Measurements from ENCODE around the gene SEC62.

SEC62 gene, protein sequence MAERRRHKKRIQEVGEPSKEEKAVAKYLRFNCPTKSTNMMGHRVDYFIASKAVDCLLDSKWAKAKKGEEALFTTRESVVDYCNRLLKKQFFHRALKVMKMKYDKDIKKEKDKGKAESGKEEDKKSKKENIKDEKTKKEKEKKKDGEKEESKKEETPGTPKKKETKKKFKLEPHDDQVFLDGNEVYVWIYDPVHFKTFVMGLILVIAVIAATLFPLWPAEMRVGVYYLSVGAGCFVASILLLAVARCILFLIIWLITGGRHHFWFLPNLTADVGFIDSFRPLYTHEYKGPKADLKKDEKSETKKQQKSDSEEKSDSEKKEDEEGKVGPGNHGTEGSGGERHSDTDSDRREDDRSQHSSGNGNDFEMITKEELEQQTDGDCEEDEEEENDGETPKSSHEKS

DNA sequence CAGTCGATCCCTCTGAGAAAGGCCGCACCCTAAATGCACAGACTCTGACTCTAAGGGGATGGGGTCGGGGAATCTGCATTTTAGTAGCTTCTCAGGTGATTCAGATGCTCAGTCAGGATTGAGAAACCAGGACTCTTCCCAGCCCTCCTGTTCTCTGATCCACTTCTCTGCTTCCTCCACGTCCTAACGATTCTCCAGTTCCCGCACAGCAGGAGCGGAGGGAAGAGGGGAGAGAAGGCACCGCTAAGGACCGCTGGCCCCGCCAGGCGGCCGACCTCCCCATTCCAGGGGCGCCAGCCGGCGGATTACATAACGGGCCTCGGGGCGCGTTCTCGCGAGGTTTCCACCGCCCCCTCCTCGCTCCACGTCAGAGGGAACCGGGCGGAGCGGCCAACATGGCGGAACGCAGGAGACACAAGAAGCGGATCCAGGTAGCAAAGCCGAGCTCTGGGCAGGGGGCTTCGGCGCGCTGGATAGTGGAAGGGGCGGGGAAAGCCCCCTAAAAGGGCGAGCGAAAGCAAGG lies at the start of gene SEC62:
SEC62 (plus strand) TSS at position 380 of the 523 bp plus-strand sequence; CDS start at position 396, 16 bp downstream.
- peak; percentile 91 for DNase-seq

DNA sequence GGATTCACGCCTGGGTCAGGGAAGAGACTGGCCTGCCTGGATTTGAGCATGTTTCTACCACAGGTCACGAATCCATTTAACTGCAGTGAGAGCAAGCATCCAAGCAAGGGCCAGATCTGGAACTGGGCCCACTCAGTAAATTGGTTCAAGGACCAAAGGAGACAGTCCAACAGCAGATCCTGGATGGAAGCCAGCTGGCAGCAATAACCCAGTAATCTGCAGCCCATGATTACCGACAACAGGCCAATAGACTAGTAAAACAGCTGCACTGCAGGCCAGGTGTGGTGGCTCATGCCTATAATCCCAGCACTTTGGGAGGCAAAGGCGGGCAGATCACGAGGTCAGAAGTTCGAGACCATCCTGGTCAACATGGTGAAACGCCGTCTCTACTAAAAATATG lies 43.4 kb upstream of the SEC62 start:
- DNase-seq, result no peak

DNA sequence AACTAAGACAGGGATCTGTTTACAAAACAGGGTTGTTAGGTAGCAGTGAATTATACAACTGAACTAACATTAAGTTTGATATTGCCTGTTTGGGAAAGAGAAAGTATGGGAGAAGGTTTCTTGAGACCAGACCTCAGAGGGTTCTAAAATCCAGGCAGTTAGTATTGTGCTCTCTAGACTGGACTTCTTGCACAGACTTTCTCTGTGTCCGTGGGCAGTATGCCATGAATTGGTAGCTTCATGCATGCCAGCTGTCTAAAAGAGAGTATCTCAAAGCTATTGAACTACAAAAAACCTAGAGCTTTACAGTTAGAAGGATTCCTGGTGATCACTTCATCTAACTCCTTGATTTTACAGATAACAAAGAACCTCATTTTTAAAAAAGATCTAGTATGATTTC lies 42.8 kb upstream of the SEC62 start:
- no peak for DNase-seq

DNA sequence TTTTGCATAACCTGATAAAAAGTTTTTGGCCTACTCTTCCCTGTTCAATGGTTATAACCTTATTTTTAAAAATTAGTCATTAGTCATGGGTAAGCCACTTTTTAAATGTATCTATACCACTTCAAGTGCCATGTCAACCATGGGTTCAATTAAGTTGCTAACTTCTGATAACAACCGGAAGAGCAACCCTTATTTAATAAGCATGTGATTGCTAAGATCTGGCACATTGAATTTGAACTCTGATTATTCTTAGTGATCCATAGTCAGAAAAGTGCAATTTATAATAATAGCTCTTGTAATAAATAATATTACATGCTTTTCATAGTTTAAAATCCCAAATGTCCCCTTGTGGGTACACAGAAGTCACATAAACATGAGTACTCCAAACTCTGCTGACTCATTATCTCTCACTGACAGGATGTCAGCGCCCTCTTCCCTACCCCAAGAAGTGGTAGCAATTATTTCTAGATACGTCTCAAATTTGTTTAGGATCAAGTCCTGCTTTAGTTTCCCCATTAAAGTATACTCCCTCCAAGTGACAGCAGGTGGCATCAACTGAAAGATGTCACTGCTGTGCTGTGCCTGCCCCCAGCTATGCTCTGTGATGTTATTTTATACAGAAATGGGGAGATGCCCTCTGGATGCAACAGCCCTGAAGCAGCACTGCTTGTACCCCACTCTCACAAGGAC lies 36.6 kb upstream of the SEC62 start:
- no peak for DNase-seq

DNA sequence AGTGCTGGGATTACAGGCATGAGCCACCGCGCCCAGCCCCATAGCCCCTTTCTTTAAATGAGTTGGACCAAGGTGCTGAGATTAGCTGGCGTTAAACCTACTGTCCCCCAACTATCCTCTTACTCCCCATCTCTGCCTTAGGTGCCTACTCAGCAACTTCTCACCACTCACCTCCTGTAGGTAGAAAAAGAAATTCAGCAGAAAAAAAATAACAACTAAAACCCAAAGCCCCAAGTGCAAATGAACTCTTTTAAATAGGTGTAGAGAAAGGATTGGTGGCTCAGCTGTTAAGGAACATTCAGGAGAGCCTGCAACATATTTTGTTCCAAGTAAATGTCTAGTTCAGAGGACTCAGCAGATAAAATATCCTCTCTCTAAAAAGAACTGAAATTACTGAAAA lies 35.8 kb upstream of the SEC62 start:
- no peak for DNase-seq

DNA sequence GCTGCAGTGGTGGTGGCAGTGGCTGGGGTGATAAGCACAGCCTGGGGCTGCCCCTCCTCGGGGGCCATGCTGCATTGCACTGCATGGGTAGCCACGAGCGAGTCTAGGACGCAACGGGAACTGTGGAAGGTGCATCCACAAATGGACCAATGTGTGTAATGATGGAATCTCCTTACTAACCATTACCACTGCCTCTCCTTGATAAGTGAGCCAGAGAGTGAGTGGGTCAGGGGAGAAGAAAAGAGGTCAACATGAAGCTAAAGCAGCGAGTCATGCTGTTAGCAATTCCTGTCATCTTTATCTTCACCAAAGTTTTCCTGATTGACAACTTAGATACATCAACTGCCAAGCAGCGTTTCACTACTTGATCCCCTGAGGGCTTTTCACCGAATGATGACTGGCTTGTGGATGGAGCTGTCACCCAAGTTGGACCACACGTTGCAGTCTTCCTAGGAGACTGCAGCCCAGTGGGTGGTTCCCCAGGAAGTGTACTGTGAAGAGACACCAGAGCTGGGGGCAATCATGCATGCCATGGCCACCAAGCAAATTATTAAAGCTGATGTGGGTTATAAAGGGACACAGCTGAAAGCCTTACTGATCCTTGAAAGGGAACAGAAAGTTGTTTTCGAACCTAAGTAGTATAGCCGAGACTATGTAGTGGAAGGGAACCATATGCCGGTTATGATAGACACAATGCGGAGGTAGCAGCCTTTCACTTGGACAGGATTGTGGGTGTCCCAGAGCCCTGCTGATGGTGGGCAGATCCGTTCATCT lies 34.7 kb upstream of the SEC62 start:
- no peak for DNase-seq

DNA sequence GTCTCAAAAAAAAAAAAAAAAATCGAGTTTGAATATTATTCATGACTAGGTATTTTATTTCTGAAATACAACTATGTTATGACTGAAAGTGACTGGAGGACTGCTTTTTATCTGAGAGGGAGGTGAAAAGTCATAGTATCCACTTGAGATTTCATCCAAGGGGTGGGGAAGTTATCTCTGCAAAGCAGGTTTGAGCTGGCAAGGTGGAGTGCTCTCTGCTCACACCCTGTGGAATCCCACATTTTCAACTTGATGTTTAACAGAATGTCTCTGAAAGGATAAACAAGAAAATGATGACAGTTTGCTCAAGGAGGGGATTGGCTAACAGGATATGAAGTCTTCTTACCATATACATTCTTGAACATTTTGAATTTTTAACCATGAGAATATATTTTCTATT lies 27.3 kb upstream of the SEC62 start:
- DNase-seq, result no peak

DNA sequence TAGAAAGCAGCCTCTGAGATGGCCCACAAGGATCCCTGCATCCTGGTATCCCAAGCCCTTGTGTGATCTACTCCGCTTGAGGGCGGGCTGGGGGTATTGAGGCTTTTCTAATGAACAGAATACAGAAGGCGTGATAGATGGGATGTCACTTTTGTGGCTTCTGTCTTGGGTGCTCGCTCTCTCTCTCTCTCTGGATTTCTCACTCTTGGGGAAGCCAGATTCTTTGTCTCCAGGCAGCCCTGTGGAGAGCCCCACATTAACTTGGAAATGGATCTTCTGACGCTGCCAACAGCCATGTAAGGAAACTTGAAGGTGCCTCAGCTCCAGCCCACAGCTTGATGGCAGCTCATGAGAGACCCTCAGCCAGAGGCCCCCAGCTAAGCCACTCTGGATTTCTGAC lies 26.9 kb upstream of the SEC62 start:
- DNase-seq, result no peak

DNA sequence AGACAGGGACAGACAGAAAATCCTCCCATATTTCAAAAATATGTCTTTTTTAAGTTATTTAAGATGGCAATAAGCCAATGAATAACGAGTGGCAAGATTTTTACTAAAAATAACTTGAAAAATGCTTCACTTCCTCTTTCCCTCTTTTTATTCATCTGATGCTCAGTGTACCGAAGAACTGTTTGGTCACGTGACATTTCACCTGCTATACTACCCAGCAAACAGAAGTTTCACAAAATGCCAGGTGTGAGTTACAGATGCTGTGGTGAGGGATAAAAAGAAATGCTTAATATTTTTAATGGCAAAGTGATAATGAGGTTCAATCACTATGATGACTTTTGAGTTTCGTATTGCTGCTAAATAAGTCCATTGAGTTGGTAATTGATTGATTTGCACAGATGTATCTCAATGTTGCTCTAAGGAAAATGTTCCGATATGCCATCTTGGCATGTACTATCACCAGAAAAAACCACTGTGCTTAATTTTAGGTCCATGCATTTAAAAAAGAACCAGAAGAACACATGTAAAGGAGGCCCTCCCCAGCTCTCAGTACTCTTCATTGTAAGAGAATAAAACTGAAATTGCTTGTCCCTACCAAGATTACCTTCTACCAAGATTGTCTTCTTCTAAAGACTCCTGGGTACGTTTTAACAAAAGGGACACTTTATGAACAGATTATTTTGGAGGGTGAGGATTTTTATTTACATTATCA lies 26.0 kb upstream of the SEC62 start:
- no peak for DNase-seq

DNA sequence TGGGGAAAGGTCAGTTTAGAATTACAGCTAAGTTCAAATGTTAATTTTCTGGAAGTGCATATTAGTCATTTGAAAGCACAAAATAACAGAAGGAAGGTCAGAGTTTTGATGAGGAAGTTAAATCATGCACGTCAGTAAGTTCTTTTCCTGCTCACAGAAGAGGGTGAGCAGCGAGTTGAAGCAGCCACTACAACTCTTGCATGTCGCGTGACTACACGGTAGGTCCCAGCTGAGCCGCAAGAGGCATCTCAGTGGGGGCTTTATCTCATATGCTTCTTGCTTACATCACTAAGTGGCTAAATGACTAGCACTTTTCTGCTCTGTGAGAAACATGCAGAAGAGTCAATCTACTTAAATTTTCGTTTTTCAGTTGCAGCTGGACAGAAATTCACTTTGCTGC lies 21.3 kb upstream of the SEC62 start:
- no peak for DNase-seq

DNA sequence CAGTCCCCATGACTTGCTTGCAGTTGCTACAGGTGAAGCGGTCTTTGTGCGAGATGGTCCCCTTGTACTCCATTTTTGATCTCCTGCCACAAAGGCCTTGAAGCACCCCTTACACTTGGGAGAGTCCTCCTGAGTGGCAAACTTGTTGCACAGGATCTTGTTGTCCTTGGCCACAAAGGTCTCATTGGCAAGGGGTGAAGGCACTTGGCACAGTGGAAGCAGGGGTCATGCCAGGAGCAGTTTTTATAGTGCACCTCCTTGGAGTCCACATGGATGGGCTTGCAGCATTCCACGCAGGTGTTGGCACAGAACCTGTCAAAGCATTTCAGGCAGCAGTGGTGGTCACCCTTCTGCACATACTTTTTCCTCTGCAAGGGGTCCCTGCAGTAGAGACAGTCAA lies 20.3 kb upstream of the SEC62 start:
- no peak for DNase-seq

DNA sequence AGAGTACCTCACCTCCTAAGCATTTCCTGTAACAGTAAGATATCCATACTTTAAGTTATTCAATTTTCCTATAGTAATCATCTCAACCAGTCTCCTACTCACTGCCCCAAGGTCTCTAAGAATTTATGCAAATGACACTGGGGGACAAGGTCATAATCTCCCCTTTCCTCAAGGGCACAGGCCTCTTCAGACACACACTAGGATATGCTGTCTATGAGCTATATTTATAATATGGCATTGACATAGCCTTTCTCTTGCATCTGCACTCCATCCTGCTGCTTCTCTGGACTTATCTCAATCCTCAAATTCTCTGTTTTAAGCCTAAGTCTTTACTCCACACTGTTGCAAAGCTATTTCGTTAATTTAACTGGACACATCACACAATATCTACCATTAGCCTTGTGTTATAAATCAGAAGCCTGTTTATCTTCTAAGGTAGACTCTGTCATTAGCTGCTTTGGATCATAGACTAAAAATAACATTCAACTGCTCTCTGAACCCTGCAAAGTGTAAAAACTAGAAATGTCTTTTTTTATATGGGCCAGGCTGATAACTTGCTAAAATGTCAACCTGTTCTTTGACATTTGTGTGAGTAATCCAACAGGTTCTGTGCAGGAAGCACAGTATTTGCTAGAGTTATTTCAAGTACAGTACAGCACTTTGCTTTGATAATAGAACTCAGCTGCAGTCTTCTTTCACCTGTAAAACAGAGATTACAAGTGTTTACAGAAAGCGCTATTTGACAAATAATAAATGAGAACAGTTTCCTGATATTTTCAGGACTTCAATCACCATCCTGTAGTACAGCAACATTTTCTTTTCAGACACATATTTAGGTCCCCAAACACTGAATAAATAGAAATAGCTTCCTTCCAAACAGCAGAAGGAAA lies 17.8 kb upstream of the SEC62 start:
- DNase-seq, result no peak

DNA sequence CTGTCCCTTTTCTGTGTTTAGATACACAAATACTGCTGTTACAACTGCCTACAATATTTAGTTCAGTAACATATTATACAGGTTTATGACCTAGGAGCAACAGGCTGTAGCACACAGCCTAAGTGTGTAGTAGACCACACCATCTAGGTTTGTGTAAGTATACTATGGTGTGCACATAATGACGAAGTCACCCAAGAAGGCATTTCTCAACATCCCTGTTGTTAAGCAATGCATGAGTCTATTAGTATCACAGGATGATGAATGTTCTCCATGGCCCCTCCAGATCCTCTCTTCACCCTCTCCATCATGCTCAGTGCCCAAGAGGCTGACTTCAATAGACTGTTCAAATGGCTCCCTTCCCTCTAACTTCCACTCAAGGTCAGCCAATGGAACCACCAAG lies 14.6 kb upstream of the SEC62 start:
- no peak for DNase-seq

DNA sequence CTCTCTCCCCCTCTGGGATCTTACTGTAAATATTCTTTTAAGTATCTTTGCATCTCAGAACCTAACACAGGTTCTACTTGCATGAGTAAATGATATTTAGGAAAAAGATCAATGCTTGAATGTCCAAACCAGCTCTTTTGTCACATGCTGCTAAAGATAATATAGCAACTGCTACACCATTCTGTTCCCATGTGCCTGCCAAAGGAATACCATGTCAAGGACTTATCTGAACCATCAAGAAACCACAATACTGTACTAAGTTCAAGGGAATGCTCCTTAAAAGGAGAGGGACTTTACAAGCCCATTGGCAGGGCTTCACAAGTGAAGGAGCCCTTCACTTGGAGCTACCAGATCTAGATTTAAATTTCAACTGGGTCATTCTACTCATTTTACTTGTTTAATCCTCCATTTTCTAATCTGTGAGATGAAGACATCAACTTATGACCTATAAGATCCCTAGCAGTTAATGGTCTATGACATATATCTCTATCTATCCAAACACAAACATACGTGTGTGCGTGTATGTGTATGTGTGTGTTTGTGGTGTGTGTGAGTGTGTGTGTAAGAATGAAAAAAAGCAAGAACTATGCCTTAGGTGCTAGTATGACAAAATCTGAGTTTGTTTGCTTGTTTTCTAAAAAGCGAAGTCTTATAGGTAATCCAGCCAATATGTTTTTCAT lies 13.0 kb upstream of the SEC62 start:
- no peak for DNase-seq

DNA sequence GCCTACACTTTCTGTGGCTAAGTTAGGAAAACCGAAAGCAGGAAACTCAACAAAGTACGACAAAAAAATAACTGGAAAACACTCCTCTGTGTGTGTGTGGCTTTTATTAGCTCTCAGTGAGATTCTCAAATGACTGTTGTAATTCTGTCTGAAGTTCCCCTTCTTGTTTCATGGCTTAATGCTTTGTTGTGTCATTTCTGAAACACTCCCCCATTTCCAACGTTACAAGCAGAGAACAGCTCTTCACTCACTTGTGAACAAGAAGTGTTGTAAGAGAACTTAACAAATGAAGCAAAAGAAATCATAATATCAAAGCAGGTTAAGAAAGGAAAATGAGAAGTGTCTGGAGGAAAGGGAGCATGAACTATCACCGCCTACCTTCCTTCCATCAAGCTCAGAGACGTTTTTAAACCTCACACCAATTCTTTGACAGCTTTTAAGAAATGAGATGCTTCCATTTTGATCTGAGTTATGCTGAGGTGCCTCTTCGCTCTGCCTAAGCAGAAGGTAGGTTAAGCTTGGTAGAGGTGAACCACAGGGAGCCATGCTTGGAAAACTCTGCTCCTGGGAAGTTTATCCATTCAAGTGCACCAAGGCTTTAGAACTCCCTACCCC lies 12.4 kb upstream of the SEC62 start:
- DNase-seq, result no peak

DNA sequence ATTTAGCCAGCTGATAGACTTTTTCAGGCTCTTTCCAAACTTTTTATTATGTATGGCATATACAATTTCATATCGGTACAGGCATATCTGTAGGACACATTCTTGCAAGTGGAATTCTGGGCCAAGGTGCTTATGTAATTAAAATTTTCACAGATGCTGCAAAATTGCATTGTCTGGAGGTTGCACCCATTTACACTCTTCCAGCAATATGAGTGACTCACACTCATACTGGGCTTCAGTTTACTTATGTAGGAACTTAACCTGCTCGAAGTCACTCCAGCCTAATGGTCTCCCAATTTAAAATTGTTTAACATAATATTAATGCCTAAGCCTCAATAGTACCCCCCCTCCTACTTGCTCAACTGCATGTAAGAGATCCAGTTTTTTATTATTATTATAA lies 11.2 kb upstream of the SEC62 start:
- no peak for DNase-seq

DNA sequence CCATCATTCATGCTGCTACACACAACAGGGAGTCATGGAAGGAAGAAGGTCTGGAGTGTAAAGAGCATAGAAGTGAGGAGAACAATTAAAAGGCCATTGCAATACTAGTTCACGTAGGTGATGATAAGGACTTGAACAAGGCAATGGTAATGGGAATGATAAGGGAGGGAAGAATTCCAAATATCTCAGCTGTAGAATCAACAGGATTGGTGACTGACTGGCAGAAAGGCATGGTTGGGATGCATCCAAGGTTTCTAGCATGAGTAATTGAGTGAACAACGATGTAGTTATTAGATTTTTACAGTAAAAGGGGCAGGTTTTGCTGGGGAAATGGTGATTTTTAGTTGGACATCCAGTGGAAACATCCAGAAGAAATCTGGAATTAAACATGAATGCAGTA lies 2.4 kb upstream of the SEC62 start:
- no peak for DNase-seq

DNA sequence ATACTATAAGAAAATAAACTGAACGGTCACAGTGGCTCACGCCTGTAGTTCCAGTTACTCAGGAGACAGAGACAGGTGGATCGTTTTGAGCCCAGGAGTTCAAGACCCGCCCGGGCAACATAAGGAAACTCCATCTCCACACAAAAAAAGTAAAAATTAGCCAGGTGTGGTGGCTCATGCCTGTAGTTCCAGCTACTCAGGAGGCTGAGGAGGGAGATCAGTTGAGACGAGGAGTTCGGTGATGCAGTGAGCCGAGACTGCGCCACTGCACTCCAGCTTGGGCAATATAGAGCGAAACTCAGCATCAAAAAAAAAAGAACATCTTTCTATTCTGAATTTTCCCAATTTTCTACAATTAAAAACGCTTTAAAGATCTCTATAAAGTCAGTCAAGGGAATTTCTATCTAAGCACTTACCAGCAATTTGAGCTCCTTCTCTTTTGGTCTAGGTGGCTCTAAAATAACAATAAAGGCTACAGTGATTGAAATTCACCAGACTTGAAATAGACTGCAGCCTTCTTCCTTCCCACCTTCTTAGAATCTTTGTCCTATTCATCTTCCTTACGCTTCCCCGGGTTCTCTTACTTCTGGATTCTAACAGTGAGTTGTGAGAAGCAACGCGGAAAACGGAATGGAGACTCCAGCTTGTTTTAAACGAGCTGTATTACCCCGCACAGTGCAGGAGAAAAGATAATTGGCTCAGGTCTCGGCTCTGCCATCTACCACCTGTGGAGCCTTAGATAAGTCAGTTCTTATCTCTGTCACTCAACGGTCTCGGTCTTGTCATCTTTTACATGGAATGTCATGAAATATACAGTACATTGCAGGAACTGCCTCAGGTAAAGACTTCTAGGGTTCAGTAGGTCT lies 812 bp upstream of the SEC62 start:
- DNase-seq, result peak; percentile 9
